ENCODE data around the gene SLC20A1. TPM values are rescaled to one million over a fixed set of nuclear protein-coding genes. Genes with fewer than 3 reads are reported as not detected.
"Not testable (repeated sequence)": the region's sequence is repeated elsewhere in the genome, so short reads cannot be mapped to it uniquely, and the experiment has no call there.

The SLC20A1 gene
- total RNA-seq, 1 experiment from 2014 or later: 32.8 TPM

- no peak for DNase-seq (ENCODE audit: low read depth, low spot score)
- in situ Hi-C loops (cut with HindIII; ENCODE audit: low pct_unique_long_range_greater_than_20kb, low sequenced_read_pairs): no loop called here
Observed at GRCh38 chr2:112691881-112692281, 46.1 kb downstream of the SLC20A1 start.

- peak; percentile 28 for DNase-seq (ENCODE audit: low read depth, low spot score)
- in situ Hi-C loops (cut with HindIII; ENCODE audit: low pct_unique_long_range_greater_than_20kb, low sequenced_read_pairs): no loop called here
Observed at GRCh38 chr2:112692495-112692911, 46.8 kb downstream of the SLC20A1 start.

GRCh38 chr2:112692918-112693317, 47.2 kb downstream of the SLC20A1 start:
- in situ Hi-C loops (cut with HindIII; ENCODE audit: low pct_unique_long_range_greater_than_20kb, low sequenced_read_pairs): no loop called here

GRCh38 chr2:112693596-112693995, 47.9 kb downstream of the SLC20A1 start:
- in situ Hi-C loops (cut with HindIII; ENCODE audit: low pct_unique_long_range_greater_than_20kb, low sequenced_read_pairs): no loop called here

More at GRCh38 chr2:112692918-112693317, 47.2 kb downstream of the SLC20A1 start:
- no peak for DNase-seq (ENCODE audit: low read depth, low spot score)

GRCh38 chr2:112694182-112694581, 48.4 kb downstream of the SLC20A1 start:
- in situ Hi-C loops (cut with HindIII; ENCODE audit: low pct_unique_long_range_greater_than_20kb, low sequenced_read_pairs): no loop called here
- no peak for DNase-seq (ENCODE audit: low read depth, low spot score)

More at GRCh38 chr2:112693596-112693995, 47.9 kb downstream of the SLC20A1 start:
- DNase-seq (ENCODE audit: low read depth, low spot score): no peak

- no peak for DNase-seq (ENCODE audit: low read depth, low spot score)
- in situ Hi-C loops (cut with HindIII; ENCODE audit: low pct_unique_long_range_greater_than_20kb, low sequenced_read_pairs): no loop called here
Observed at GRCh38 chr2:112698834-112699515, 53.2 kb downstream of the SLC20A1 start.

- in situ Hi-C loops (cut with HindIII; ENCODE audit: low pct_unique_long_range_greater_than_20kb, low sequenced_read_pairs): no loop called here
- no peak for DNase-seq (ENCODE audit: low read depth, low spot score)
Observed at GRCh38 chr2:112699984-112700667, 54.4 kb downstream of the SLC20A1 start.

- no peak for DNase-seq (ENCODE audit: low read depth, low spot score)
Observed at GRCh38 chr2:112701052-112701451, 55.3 kb downstream of the SLC20A1 start.

GRCh38 chr2:112703684-112704083, 57.9 kb downstream of the SLC20A1 start:
- in situ Hi-C loops (cut with HindIII; ENCODE audit: low pct_unique_long_range_greater_than_20kb, low sequenced_read_pairs): no loop called here

More at GRCh38 chr2:112701052-112701451, 55.3 kb downstream of the SLC20A1 start:
- in situ Hi-C loops (cut with HindIII; ENCODE audit: low pct_unique_long_range_greater_than_20kb, low sequenced_read_pairs): no loop called here

GRCh38 chr2:112705575-112705974, 59.8 kb downstream of the SLC20A1 start:
- no peak for DNase-seq (ENCODE audit: low read depth, low spot score)
- in situ Hi-C loops (cut with HindIII; ENCODE audit: low pct_unique_long_range_greater_than_20kb, low sequenced_read_pairs): no loop called here

More at GRCh38 chr2:112703684-112704083, 57.9 kb downstream of the SLC20A1 start:
- DNase-seq (ENCODE audit: low read depth, low spot score): no peak

GRCh38 chr2:112706170-112706664, 60.5 kb downstream of the SLC20A1 start:
- DNase-seq (ENCODE audit: low read depth, low spot score): no peak
- in situ Hi-C loops (cut with HindIII; ENCODE audit: low pct_unique_long_range_greater_than_20kb, low sequenced_read_pairs): no loop called here

- in situ Hi-C loops (cut with HindIII; ENCODE audit: low pct_unique_long_range_greater_than_20kb, low sequenced_read_pairs); DNase-seq (ENCODE audit: low read depth, low spot score): not testable (repeated sequence)
Observed at GRCh38 chr2:112706947-112707346, 61.2 kb downstream of the SLC20A1 start.

- in situ Hi-C loops (cut with HindIII; ENCODE audit: low pct_unique_long_range_greater_than_20kb, low sequenced_read_pairs): no loop called here
- no peak for DNase-seq (ENCODE audit: low read depth, low spot score)
Observed at GRCh38 chr2:112708968-112709367, 63.2 kb downstream of the SLC20A1 start.

- in situ Hi-C loops (cut with HindIII; ENCODE audit: low pct_unique_long_range_greater_than_20kb, low sequenced_read_pairs): no loop called here
- DNase-seq (ENCODE audit: low read depth, low spot score): no peak
Observed at GRCh38 chr2:112709703-112710102, 64.0 kb downstream of the SLC20A1 start.

- in situ Hi-C loops (cut with HindIII; ENCODE audit: low pct_unique_long_range_greater_than_20kb, low sequenced_read_pairs): no loop called here
- DNase-seq (ENCODE audit: low read depth, low spot score): no peak
Observed at GRCh38 chr2:112710956-112711750, 65.4 kb downstream of the SLC20A1 start.

- no peak for DNase-seq (ENCODE audit: low read depth, low spot score)
- in situ Hi-C loops (cut with HindIII; ENCODE audit: low pct_unique_long_range_greater_than_20kb, low sequenced_read_pairs): no loop called here
Observed at GRCh38 chr2:112712465-112712864, 66.7 kb downstream of the SLC20A1 start.

- DNase-seq (ENCODE audit: low read depth, low spot score): no peak
- in situ Hi-C loops (cut with HindIII; ENCODE audit: low pct_unique_long_range_greater_than_20kb, low sequenced_read_pairs): no loop called here
Observed at GRCh38 chr2:112712903-112713584, 67.3 kb downstream of the SLC20A1 start.

Data from SK-MEL-5 (cell line).